GM12878 (cell line): ENCODE data around the gene BTBD1. TPM values are rescaled to one million over a fixed set of nuclear protein-coding genes. Genes with fewer than 3 reads are reported as not detected.
A peak's percentile ranks its signal among the peaks of the same experiment; 100 is the strongest.
"Not testable (repeated sequence)": the region's sequence is repeated elsewhere in the genome, so short reads cannot be mapped to it uniquely, and the experiment has no call there.

Experiments
- ATAC-seq: fragments of 200-7000 bp; cut with Tn5 transposase; 3 replicates; pipeline ENCODE4 v1.9.1; 2020; ENCODE audit warnings: mild to moderate bottlenecking, moderate library complexity
- BruUV-seq: library from RNA; stranded (reverse); fragments of 400-500 nt; replicated peaks from 2 replicates; lab custom pipeline; 2021; lab: Mats Ljungman, UMichigan
- CTCF ChIA-PET: fragments of 300-600 bp; sonication (Branson Sonifier 250); formaldehyde crosslinking; extraction: SDS; loops from one replicate; lab custom pipeline; 2021; ENCODE audit warnings: inconsistent platforms; lab: Yijun Ruan, JAX
- POLR2A ChIA-PET: fragments of 350-600 bp; formaldehyde crosslinking; extraction: SDS; loops from one replicate; lab custom pipeline; 2021; ENCODE audit warnings: inconsistent platforms; lab: Charles Lee
- RAD21 ChIA-PET: fragments of 300-600 bp; sonication (Branson Sonifier 250); formaldehyde crosslinking; loops from one replicate; lab custom pipeline; 2023; ENCODE audit warnings: antibody characterized with exemption; ENCODE audit not compliant: unreplicated experiment; lab: Charles Lee
- SMC1A ChIA-PET: fragments of 300-600 bp; sonication (Branson Sonifier 250); formaldehyde crosslinking; loops from one replicate; lab custom pipeline; 2023; ENCODE audit not compliant: unreplicated experiment, uncharacterized antibody; lab: Charles Lee
- DNase-seq: peaks from one replicate; pipeline ENCODE4 v3.0.0-alpha.2; 2011; ENCODE audit warnings: low read depth, low spot score
- FAIRE-seq: peaks from 3 replicates; lab custom pipeline; 2011; peaks lifted over from hg19 to GRCh38; lab: Jason Lieb, UNC
- H2AFZ ChIP-seq: 2 replicates; pipeline ENCODE4 v1.6.0; 2011; ENCODE audit warnings: low read depth, low read length, control low read depth; ENCODE audit not compliant: control insufficient read depth
- H3K27ac ChIP-seq: 2 replicates; pipeline ENCODE4 v1.5.1; 2011; ENCODE audit warnings: control low read depth; ENCODE audit not compliant: control insufficient read depth, insufficient read depth
- H3K27me3 ChIP-seq, 2 experiments: replicated peaks in 1 of 2; 2 replicates each; pipeline versions ENCODE4 v1.6.0 to v1.6.1; 2011; ENCODE audit warnings: low read length in 1 of 2; ENCODE audit not compliant: control insufficient read depth in 2 of 2, insufficient read depth in 2 of 2
- H3K36me3 ChIP-seq, 2 experiments: 2 replicates each; pipeline ENCODE4 v1.5.1; 2011; ENCODE audit warnings: low read length in 1 of 2; ENCODE audit not compliant: control insufficient read depth in 2 of 2, insufficient read depth in 2 of 2
- H3K4me1 ChIP-seq: 2 replicates; pipeline ENCODE4 v1.6.1; 2011; ENCODE audit warnings: mild to moderate bottlenecking, low read length, moderate library complexity, mixed read lengths; ENCODE audit not compliant: control insufficient read depth, insufficient read depth
- H3K4me2 ChIP-seq: 2 replicates; pipeline ENCODE4 v1.6.0; 2011; ENCODE audit warnings: control low read depth; ENCODE audit not compliant: control insufficient read depth, insufficient read depth
- H3K4me3 ChIP-seq: fragments of 200-600 bp; sonication (generic); 2 replicates; pipeline ENCODE4 v1.5.1; 2016
- H3K79me2 ChIP-seq: 2 replicates; pipeline ENCODE4 v1.6.0; 2011; ENCODE audit warnings: low read length; ENCODE audit not compliant: control insufficient read depth, insufficient read depth
- H3K9ac ChIP-seq: 2 replicates; pipeline ENCODE4 v1.8.0; 2011; ENCODE audit warnings: low read length, control low read depth, mixed read lengths; ENCODE audit not compliant: control insufficient read depth, insufficient read depth
- H3K9me3 ChIP-seq: replicated peaks from 3 replicates; pipeline ENCODE4 v1.5.1; 2011; ENCODE audit warnings: mild to moderate bottlenecking, low read length; ENCODE audit not compliant: control insufficient read depth, insufficient read depth
- H4K20me1 ChIP-seq: 2 replicates; pipeline ENCODE4 v1.6.0; 2011; ENCODE audit not compliant: control insufficient read depth, insufficient read depth
- IKZF2 ChIP-seq, 2 experiments: fragments of 450-650 bp; IDR thresholded peaks; 2 replicates each; pipeline ENCODE4 v1.6.1; 2017; ENCODE audit warnings: mild to moderate bottlenecking in 2 of 2, moderate library complexity in 2 of 2
- JUND ChIP-seq: IDR thresholded peaks from 2 replicates; pipeline ENCODE4 v1.6.1; 2012; ENCODE audit warnings: low read depth, mild to moderate bottlenecking, low read length, improper control_type of control experiment, moderate library complexity
- MTA2 ChIP-seq: fragments of 450-650 bp; IDR thresholded peaks from 2 replicates; pipeline ENCODE4 v1.6.1; 2016; ENCODE audit warnings: low read depth, mild to moderate bottlenecking, moderate library complexity
- NFYB ChIP-seq: IDR thresholded peaks from 2 replicates; pipeline ENCODE4 v1.6.1; 2011; ENCODE audit warnings: low read depth, mild to moderate bottlenecking, low read length, improper control_type of control experiment, moderate library complexity; ENCODE audit not compliant: insufficient read depth
- POLR2A ChIP-seq: IDR thresholded peaks from 2 replicates; pipeline ENCODE4 v1.6.1; 2011; ENCODE audit warnings: low read depth, mild to moderate bottlenecking, low read length
- POLR2AphosphoS2 ChIP-seq: IDR thresholded peaks from 2 replicates; pipeline ENCODE4 v1.6.1; 2011; ENCODE audit warnings: low read depth, mild to moderate bottlenecking, low read length, improper control_type of control experiment, moderate library complexity
- SP1 ChIP-seq: IDR thresholded peaks from one replicate; pipeline ENCODE4 v1.6.1; 2011; ENCODE audit warnings: low read depth, low read length
- ZNF274 ChIP-seq: IDR thresholded peaks from one replicate; pipeline ENCODE4 v1.8.0; 2011; ENCODE audit not compliant: insufficient read length, insufficient read depth
- WGBS: methylation state at CpG from one replicate; pipeline ENCODE4 v1.1.6; 2016; ENCODE audit warnings: low lambda C conversion rate; ENCODE audit not compliant: insufficient replicate concordance, insufficient coverage; ENCODE audit errors: missing lambda C conversion rate; 5-methylcytosine and 5-hydroxymethylcytosine counted together
- in situ Hi-C: fragments of 300-500 bp; cut with MboI; formaldehyde crosslinking; loops from 9 replicates; pipeline ENCODE4 v1.14.3; 2018; ENCODE audit warnings: mixed read lengths
- intact Hi-C: fragments of 100-400 bp; cut with micrococcal nuclease; formaldehyde crosslinking; loops from one replicate; pipeline ENCODE4 v1.14.2; 2022; ENCODE audit not compliant: unreplicated experiment
- polyA plus RNA-seq, 11 experiments: library from polyadenylated mRNA; depleted of rRNA in 4 of 11; unstranded in 6 of 11; stranded (reverse) in 5 of 11; fragments of >200 nt; fragmentation: Nextera tagmentation in 4 of 11; fragmentation: Illumina TruSeq in 1 of 11; extraction: Ambion mirVana in 4 of 11; extraction: Trizol in 1 of 11; gene quantifications; 1 replicate in 1 of 11; 2 replicates in 10 of 11; pipeline versions ENCODE4 v1.2.1 to v1.2.3, GENCODE V29; 2011 to 2016; ENCODE audit warnings: inconsistent platforms in 2 of 11, missing spikeins in 2 of 11, low read depth in 1 of 11
- total RNA-seq, 4 experiments: library from RNA; depleted of rRNA in 3 of 4; stranded (reverse); fragments of >200 nt in 3 of 4; fragmentation: Illumina TruSeq in 1 of 4; extraction: Trizol in 1 of 4; gene quantifications; 2 replicates each; pipeline versions ENCODE4 v1.2.1 to v1.2.3, GENCODE V29; 2013 to 2021

The BTBD1 gene
- total and polyA plus RNA-seq, 10 of the 15 experiments (the other 5 are each of a cell fraction or from before 2014, with no cell fraction given), result 17.5 to 90.4 (median 73.1) TPM

DNA sequence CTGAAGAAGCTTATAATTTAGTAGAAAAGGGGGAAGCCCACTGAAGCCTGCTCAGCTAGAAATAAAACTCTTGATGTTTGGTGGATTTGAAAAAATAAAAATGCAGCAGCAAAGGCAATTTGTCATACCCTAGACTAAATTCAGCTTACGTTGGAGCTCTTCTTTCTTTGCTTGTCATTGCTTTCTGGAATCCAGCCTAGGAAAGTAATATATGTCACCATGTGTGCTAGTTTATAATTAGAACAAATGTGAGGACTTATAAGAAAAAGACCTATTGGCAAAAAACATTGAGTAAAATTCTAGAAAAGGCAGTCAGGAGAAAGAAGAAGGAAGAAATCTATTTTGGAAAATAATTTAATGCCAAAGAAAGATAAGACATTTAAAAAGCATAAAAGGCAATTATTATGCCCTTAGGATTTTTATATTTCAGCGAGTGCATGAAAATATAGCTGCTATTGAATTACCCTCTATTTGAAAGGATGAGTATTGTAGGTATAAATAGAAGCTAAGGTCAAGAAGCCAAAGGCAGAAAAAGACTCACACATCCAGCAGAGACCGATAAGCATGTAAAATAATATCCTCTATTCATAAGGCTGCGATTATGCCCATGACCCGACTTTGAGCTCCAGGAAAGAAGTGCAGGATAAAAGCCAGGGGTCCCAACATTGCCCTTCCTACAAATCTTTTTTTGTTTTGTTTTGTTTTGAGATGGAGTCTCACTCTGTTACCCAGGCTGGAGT, 10.6 kb upstream of the BTBD1 start:
- Histone ChIP-seq H3K4me2 (no peak overlapping the region), H3K4me1 (no peaks in the 10 kb centered on the region), H3K9ac (no peak overlapping the region), H3K27ac (no peak overlapping the region), H4K20me1 (no peaks in the 10 kb centered on the region), H3K27me3 (no peaks in the 10 kb centered on the region; a peak in 2 of 4 replicates), H3K4me3 (no peak overlapping the region), H2AFZ (no peak overlapping the region), H3K9me3 (peaks cover 5% of the 10 kb centered on the region; the same call in 2 of the 3 replicates), H3K79me2 (no peaks in the 10 kb centered on the region), H3K36me3 (no peaks in the 10 kb centered on the region)
- ChIA-PET POLR2A (interaction anchor here (0.7 kb wide), 1 partner anchor 85 kb away, joined by 3 read pairs; no protein-coding TSS in a partner anchor), SMC1A (interaction anchor here (0.7 to 1.7 kb wide), 2 partner anchors 14 to 18 kb away, joined by 3 to 4 read pairs; no protein-coding TSS in a partner anchor), RAD21 (no interaction called here), CTCF (interaction anchor here (0.7 kb wide), 1 partner anchor 9 kb away, joined by 4 read pairs; no protein-coding TSS in a partner anchor)
- no peak for DNase-seq
- FAIRE-seq, result no peak
- in situ Hi-C loops, result no loop called here
- no peak for TF ChIP-seq MTA2
- TF ChIP-seq ZNF274, result no peak
- no peak for TF ChIP-seq POLR2AphosphoS2
- TF ChIP-seq POLR2A, result no peak
- no peak for TF ChIP-seq IKZF2 (IDR thresholded peaks at IDR 0.05)
- no peak for TF ChIP-seq JUND
- BruUV-seq, result no TSS peak
- WGBS, result 58% methylated on average over 5 of the region's 5 CpGs
- intact Hi-C loops, result no loop called here
- ATAC-seq, result no peak

DNA sequence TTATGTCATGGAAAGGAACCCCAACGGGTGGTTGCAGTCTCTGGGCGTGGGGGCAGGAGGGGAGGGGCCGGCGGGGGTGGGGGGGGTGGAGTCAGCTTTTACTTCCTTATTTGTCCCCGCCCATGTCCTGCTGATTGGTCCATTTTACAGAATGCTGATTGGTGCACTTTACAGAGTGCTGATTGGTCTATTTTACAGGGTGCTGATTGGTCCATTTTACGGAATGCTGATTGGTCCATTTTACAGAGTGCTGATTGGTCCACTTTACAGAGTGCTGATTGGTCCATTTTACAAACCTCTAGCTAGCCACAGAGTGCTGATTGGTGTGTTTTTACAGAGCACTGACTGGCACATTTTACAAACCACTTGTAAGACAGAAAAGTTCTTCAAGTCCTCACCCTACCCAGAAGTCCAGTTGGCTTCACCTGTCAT, 2.2 kb upstream of the BTBD1 start:
- H3K9me3 ChIP-seq, in situ Hi-C loops, SMC1A ChIA-PET, H3K27me3 ChIP-seq, DNase-seq, H3K36me3 ChIP-seq, H3K9ac ChIP-seq, H3K4me1 ChIP-seq, H3K27ac ChIP-seq, BruUV-seq, FAIRE-seq, H3K4me2 ChIP-seq, H4K20me1 ChIP-seq, H3K4me3 ChIP-seq, H2AFZ ChIP-seq, ATAC-seq: not testable (repeated sequence)
- H3K79me2 ChIP-seq, result peaks cover 33% of the 10 kb centered on the region
- ChIA-PET POLR2A (interaction anchor here (0.7 kb wide), 1 partner anchor 58 kb away, joined by 3 read pairs; the partner anchor contains the start of gene C15orf40), CTCF (interaction anchor here (1.1 to 1.7 kb wide), 2 partner anchors 8 to 59 kb away, joined by 4 to 8 read pairs; partner anchors contain the start of gene C15orf40), RAD21 (interaction anchor here (0.7 kb wide), 1 partner anchor 1683 kb away, joined by 3 read pairs; no protein-coding TSS in a partner anchor)
- intact Hi-C loops, result loop anchor here (5.0 kb wide), 2 partner anchors 57 to 527 kb away; partner anchors contain the start of genes C15orf40 and RPS17
- 75% methylated on average over 2 of the region's 6 CpGs for WGBS
- TF ChIP-seq SP1 (peak; percentile 42), NFYB (peak; percentile 83; the same call in 1 of the 2 replicates)
